Hematopoietic multipotent progenitor cell treated with erythropoietin and hydrocortisone succinate and interleukin-3 and kit ligand, for 15 days (in vitro differentiated cells): ENCODE measurements around the gene SMIM8.

ENCODE experiments used
- DNase-seq: peaks from one replicate; pipeline ENCODE4 v3.0.0-alpha.2; 2015; ENCODE audit warnings: low spot score

The SMIM8 gene

GRCh38 chr6:87334683-87335082 lies 12.3 kb downstream of the SMIM8 start:
- no peak for DNase-seq

- no peak for DNase-seq
Measured at GRCh38 chr6:87336367-87336766, 14.0 kb downstream of the SMIM8 start.

GRCh38 chr6:87340230-87340629 lies 17.8 kb downstream of the SMIM8 start:
- DNase-seq = no peak

GRCh38 chr6:87341158-87341557 lies 18.8 kb downstream of the SMIM8 start:
- DNase-seq = no peak

- DNase-seq = no peak
Measured at GRCh38 chr6:87341899-87342298, 19.5 kb downstream of the SMIM8 start.

GRCh38 chr6:87342829-87343228 lies 20.4 kb downstream of the SMIM8 start:
- no peak for DNase-seq

- DNase-seq = no peak
Measured at GRCh38 chr6:87344731-87345130, 22.3 kb downstream of the SMIM8 start, which contains the start of gene C6orf163. TSS of gene C6orf163 (plus strand) at chr6:87344813. CDS start at chr6:87345100, 287 bp downstream.

GRCh38 chr6:87346700-87347099 lies 24.3 kb downstream of the SMIM8 start:
- DNase-seq = no peak

GRCh38 chr6:87349896-87350295 lies 27.5 kb downstream of the SMIM8 start:
- DNase-seq = no peak

GRCh38 chr6:87350516-87350915 lies 28.1 kb downstream of the SMIM8 start:
- DNase-seq = no peak

- DNase-seq = no peak
Measured at GRCh38 chr6:87351583-87351982, 29.2 kb downstream of the SMIM8 start.

- DNase-seq = no peak
Measured at GRCh38 chr6:87356181-87356580, 33.8 kb downstream of the SMIM8 start.

- no peak for DNase-seq
Measured at GRCh38 chr6:87357479-87358196, 35.2 kb downstream of the SMIM8 start.

GRCh38 chr6:87364602-87365252 lies 42.3 kb downstream of the SMIM8 start:
- peak; percentile 62 for DNase-seq

GRCh38 chr6:87366072-87366827 lies 43.9 kb downstream of the SMIM8 start:
- DNase-seq = no peak

- DNase-seq = no peak
Measured at GRCh38 chr6:87366899-87367298, 44.5 kb downstream of the SMIM8 start.

- no peak for DNase-seq
Measured at GRCh38 chr6:87373377-87373776, 51.0 kb downstream of the SMIM8 start.

GRCh38 chr6:87375315-87375714 lies 52.9 kb downstream of the SMIM8 start:
- DNase-seq = no peak

- DNase-seq = no peak
Measured at GRCh38 chr6:87376643-87377042, 54.3 kb downstream of the SMIM8 start.

GRCh38 chr6:87378947-87379346 lies 56.6 kb downstream of the SMIM8 start:
- no peak for DNase-seq

- no peak for DNase-seq
Measured at GRCh38 chr6:87382861-87383260, 60.5 kb downstream of the SMIM8 start.

GRCh38 chr6:87384038-87384437 lies 61.6 kb downstream of the SMIM8 start:
- no peak for DNase-seq

GRCh38 chr6:87384449-87384848 lies 62.1 kb downstream of the SMIM8 start:
- DNase-seq = no peak
